Natural killer cell (primary cell): ENCODE data around the gene WNT8B. TPM values are rescaled to one million over a fixed set of nuclear protein-coding genes. Genes with fewer than 3 reads are reported as not detected.

Source experiments
- ATAC-seq, 3 donors: fragments of 150-1000 bp in 2 of 3; fragments of 200-7000 bp in 1 of 3; cut with Tn5 transposase; 1 replicate in 1 of 3; 2 replicates in 2 of 3; pipeline ENCODE4 v1.10.0; 2021; ENCODE audit warnings: mild to moderate bottlenecking in 2 of 3, moderate library complexity in 2 of 3
- DNase-seq, 2 donors: peaks; one replicate each; pipeline versions ENCODE4 v3.0.0 to v3.0.0-alpha.2; 2013 to 2021; ENCODE audit warnings: mixed read lengths in 1 of 2
- H3K27ac ChIP-seq: one replicate; pipeline ENCODE4 v1.5.1; 2013; ENCODE audit warnings: mild to moderate bottlenecking, low read length
- H3K27me3 ChIP-seq: one replicate; pipeline ENCODE4 v1.6.1; 2013; ENCODE audit warnings: low read length; ENCODE audit not compliant: control insufficient read depth, insufficient read depth
- H3K36me3 ChIP-seq: one replicate; pipeline ENCODE4 v1.6.1; 2013; ENCODE audit warnings: low read length; ENCODE audit not compliant: control insufficient read depth, insufficient read depth
- H3K4me1 ChIP-seq: one replicate; pipeline ENCODE4 v1.6.1; 2013; ENCODE audit warnings: low read length; ENCODE audit not compliant: control insufficient read depth, insufficient read depth
- H3K4me3 ChIP-seq: one replicate; pipeline ENCODE4 v1.5.1; 2013; ENCODE audit warnings: low read length
- H3K9me3 ChIP-seq: one replicate; pipeline ENCODE4 v1.6.1; 2013; ENCODE audit warnings: low read length; ENCODE audit not compliant: control insufficient read depth, insufficient read depth
- H3K27ac Mint-ChIP-seq, 2 donors: one replicate each; pipeline ENCODE4 v1.8.0; 2022; ENCODE audit warnings: mild to moderate bottlenecking in 2 of 2, mixed read lengths in 2 of 2, moderate library complexity in 1 of 2
- H3K27me3 Mint-ChIP-seq, 2 donors: one replicate each; pipeline ENCODE4 v1.8.0; 2022; ENCODE audit warnings: low read depth in 2 of 2, mixed read lengths in 2 of 2
- H3K36me3 Mint-ChIP-seq: one replicate; pipeline ENCODE4 v1.8.0; 2022; ENCODE audit warnings: mixed read lengths
- H3K4me1 Mint-ChIP-seq, 2 donors: one replicate each; pipeline ENCODE4 v1.8.0; 2022; ENCODE audit warnings: mixed read lengths in 2 of 2
- H3K4me3 Mint-ChIP-seq: one replicate; pipeline ENCODE4 v1.8.0; 2022; ENCODE audit warnings: mild to moderate bottlenecking, moderate library complexity, mixed read lengths
- H3K9me3 Mint-ChIP-seq, 2 donors: one replicate each; pipeline ENCODE4 v1.8.0; 2022; ENCODE audit warnings: mixed read lengths in 2 of 2
- CTCF ChIP-seq: fragments of 200-600 bp; IDR thresholded peaks from one replicate; pipeline ENCODE4 v1.8.0; 2022; ENCODE audit warnings: antibody characterized with exemption
- WGBS: methylation state at CpG from one replicate; pipeline ENCODE4 v1.1.7; 2013; ENCODE audit warnings: missing lambda C conversion rate; ENCODE audit not compliant: insufficient coverage; 5-methylcytosine and 5-hydroxymethylcytosine counted together
- intact Hi-C: fragments of 100-400 bp; cut with micrococcal nuclease; formaldehyde crosslinking; loops from one replicate; pipeline ENCODE4 v1.14.2; 2022
- total RNA-seq, 4 donors: library from RNA; stranded (reverse); fragments of 120-200 nt in 1 of 4; gene quantifications; one replicate each; pipeline versions ENCODE4 v1.2.3 to v1.2.4, GENCODE V29; 2013 to 2022

Gene WNT8B
- total RNA-seq, 3 donors from 2014 or later (not counting 1 experiment from before 2014, with no cell fraction given), result not detected

GRCh38 chr10:100438674-100439315, 24.0 kb upstream of the WNT8B start:
- no peak for DNase-seq
- H3K9me3 ChIP-seq, result no peaks in the 10 kb centered on the region
- H3K4me3 Mint-ChIP-seq, result no peak overlapping the region
- no peak for ATAC-seq
- H3K36me3 ChIP-seq, result no peaks in the 10 kb centered on the region
- no peak overlapping the region for H3K4me3 ChIP-seq
- no peak overlapping the region for H3K27ac Mint-ChIP-seq
- no peaks in the 10 kb centered on the region for H3K9me3 Mint-ChIP-seq
- H3K27me3 ChIP-seq, result no peaks in the 10 kb centered on the region
- 100% methylated on average over 4 of the region's 6 CpGs for WGBS
- H3K4me1 Mint-ChIP-seq, result no peaks in the 10 kb centered on the region
- no peak overlapping the region for H3K27ac ChIP-seq
- H3K27me3 Mint-ChIP-seq, result peaks cover 0 to 8% of the 10 kb centered on the region in 2 donors
- no peak for TF ChIP-seq CTCF
- H3K36me3 Mint-ChIP-seq, result no peaks in the 10 kb centered on the region
- intact Hi-C loops, result no loop called here
- H3K4me1 ChIP-seq, result no peaks in the 10 kb centered on the region

- WGBS, result 95% methylated on average over 3 of the region's 3 CpGs
- no peak for DNase-seq
- no peaks in the 10 kb centered on the region for H3K9me3 Mint-ChIP-seq
These were observed 20.3 kb upstream of the WNT8B start for GRCh38 chr10:100442548-100442947.

GRCh38 chr10:100446130-100446761, 16.6 kb upstream of the WNT8B start:
- H3K9me3 Mint-ChIP-seq, result no peaks in the 10 kb centered on the region
- H3K27me3 Mint-ChIP-seq, result peaks cover 12 to 15% of the 10 kb centered on the region in 2 donors
- no peak for TF ChIP-seq CTCF
- Histone ChIP-seq H3K27me3 (peaks cover 2% of the 10 kb centered on the region), H3K4me1 (no peaks in the 10 kb centered on the region), H3K9me3 (no peaks in the 10 kb centered on the region), H3K27ac (no peak overlapping the region), H3K4me3 (no peak overlapping the region), H3K36me3 (no peaks in the 10 kb centered on the region)
- H3K36me3 Mint-ChIP-seq, result no peaks in the 10 kb centered on the region
- WGBS, result 79% methylated on average over 2 of the region's 4 CpGs
- H3K4me3 Mint-ChIP-seq, result no peak overlapping the region
- no peak for DNase-seq
- H3K27ac Mint-ChIP-seq, result no peak overlapping the region
- H3K4me1 Mint-ChIP-seq, result no peaks in the 10 kb centered on the region
- no peak for ATAC-seq
- intact Hi-C loops, result no loop called here

More at GRCh38 chr10:100442548-100442947, 20.3 kb upstream of the WNT8B start:
- no peak for ATAC-seq
- Histone ChIP-seq H3K9me3 (no peaks in the 10 kb centered on the region), H3K27ac (no peak overlapping the region), H3K4me1 (no peaks in the 10 kb centered on the region), H3K4me3 (no peak overlapping the region), H3K27me3 (peaks cover 2% of the 10 kb centered on the region), H3K36me3 (no peaks in the 10 kb centered on the region)
- H3K27me3 Mint-ChIP-seq, result peaks cover 12 to 17% of the 10 kb centered on the region in 2 donors
- intact Hi-C loops, result no loop called here
- no peaks in the 10 kb centered on the region for H3K36me3 Mint-ChIP-seq
- no peak overlapping the region for H3K4me3 Mint-ChIP-seq
- no peaks in the 10 kb centered on the region for H3K4me1 Mint-ChIP-seq
- no peak for TF ChIP-seq CTCF
- H3K27ac Mint-ChIP-seq, result no peak overlapping the region
